Colon (tissue), 2 donors: ENCODE data around the gene NADK2.

Experiments used
- FAIRE-seq: peaks from 2 replicates; lab custom pipeline; 2012; peaks lifted over from hg19 to GRCh38; lab: Jason Lieb, UNC
- donor health status: control.
- donor health status: control.

NADK2 gene

GRCh38 chr5:36161361-36161760, 80.4 kb downstream of the NADK2 start:
- no peak for FAIRE-seq

GRCh38 chr5:36160617-36161016, 81.1 kb downstream of the NADK2 start:
- FAIRE-seq, result no peak

DNA sequence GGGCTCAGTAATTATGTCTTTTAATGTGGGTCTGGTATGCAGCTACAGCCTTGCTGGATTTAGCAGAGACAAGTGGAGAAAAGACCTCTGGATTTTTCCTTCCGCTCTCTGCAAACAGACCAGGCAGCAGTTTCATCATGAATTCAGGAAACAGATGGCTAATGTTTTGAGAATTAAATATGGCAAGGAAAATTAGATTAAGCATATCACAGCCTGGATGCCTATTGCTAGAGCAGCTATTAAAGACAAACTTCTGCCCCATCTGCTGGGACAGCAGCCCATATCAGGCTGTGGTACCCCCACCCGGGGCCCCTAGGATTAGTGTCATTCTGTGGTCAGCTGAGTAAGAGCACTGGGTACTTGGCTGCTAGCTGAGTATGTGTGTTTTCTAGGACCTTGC, 83.6 kb downstream of the NADK2 start:
- no peak for FAIRE-seq

DNA sequence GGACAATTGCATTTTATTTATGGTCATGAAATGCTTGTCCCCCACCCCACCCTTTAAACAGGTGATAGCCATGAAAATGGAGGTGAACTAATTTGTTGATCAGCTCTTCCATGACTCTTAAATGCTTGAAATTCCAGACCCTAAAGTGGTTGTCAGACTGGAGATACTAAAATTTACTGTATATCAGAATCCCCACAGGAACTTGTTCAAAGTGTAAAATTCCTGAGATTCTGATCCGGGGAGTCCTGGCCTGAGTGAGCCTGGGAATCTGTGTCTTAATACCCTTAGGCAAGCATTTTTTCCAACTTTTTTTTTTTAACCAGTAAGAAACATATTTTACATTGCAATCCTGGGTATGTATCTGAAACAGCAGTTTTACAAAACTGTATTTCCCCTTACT, 85.1 kb downstream of the NADK2 start:
- no peak for FAIRE-seq

DNA sequence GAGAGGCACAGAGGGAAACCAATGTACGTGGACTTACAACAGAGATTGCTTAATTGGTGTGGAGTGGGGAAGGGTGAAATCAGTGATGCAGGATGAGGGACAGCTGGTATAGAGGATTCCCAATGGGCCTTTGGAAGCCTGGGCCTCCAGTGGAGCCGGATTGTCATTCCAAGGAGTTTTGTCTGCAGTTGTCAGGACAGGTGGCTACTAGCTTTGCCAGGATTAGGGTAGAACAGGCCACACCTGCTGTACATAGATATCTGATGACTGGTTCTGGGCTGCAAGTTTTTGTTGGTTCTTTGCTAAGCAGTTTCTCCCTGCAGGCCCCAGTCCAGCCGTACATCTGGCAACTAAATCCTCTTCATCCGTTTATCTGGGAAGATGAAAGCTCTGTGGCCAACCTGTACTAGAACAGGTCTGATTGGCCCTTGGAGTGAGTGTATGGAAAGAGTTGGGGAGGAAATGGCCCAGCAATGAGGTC, 85.6 kb downstream of the NADK2 start:
- FAIRE-seq, result no peak

GRCh38 chr5:36155291-36155690, 86.4 kb downstream of the NADK2 start:
- no peak for FAIRE-seq

- FAIRE-seq, result no peak
These were observed 88.0 kb downstream of the NADK2 start for GRCh38 chr5:36153726-36154125.

GRCh38 chr5:36153298-36153677, 88.4 kb downstream of the NADK2 start:
- FAIRE-seq, result no peak

- FAIRE-seq, result no peak
These were observed 89.1 kb downstream of the NADK2 start for GRCh38 chr5:36152324-36153297.

DNA sequence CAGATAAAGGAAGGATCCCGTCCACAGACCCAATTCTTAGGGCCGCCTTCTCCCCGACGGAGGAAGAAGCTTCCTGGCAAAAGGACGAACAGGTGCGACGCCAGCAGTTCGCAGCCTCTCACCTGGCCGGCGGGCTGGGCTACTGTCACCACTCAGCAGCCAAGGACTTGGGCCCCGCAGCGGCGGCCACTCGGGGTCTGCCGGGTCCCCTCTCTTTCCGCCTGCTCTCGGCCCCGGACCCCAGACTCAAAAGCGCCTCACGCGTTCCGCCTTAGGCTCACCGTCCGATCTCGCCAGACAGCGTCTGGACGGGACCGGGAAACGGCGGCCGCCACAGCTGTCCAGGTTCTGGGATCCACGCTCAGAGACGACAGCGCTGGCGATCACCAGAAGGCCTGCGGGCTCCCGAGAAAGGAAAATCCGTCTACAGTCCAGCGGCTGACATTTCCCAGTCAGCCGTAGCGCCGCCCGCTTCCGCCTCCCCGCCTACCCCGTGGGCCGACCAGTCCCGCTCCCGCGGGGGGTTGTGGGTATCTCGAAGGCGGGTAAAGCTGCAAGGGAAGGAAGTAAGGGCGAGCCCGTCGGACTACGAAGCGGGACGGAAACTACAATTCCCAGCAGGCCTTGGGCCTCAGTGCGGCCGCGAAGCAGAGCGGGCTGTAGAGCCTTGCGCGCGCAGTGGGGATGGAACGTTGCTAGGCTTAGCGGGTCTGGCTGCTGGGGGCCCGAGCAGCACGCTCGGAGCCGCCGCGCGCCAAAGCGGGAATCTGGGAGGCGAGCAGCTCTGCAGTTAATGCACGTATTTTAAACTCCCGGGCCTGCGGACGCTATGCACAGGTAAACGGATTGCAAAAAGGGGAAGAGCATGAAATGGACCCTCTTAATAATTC, 90.0 kb downstream of the NADK2 start, which contains the start of the genes LMBRD2 and SKP2:
TSS of gene LMBRD2 (minus strand) at position 454 of the 890 bp plus-strand sequence. CDS start 8,538 bp downstream, outside the sequence.
TSS of gene SKP2 (plus strand) at position 678 of the 890 bp plus-strand sequence. CDS start at position 830, 152 bp downstream.
- FAIRE-seq, result peak; percentile 5

GRCh38 chr5:36150676-36151433, 90.9 kb downstream of the NADK2 start:
- FAIRE-seq, result no peak

GRCh38 chr5:36147681-36148080, 94.0 kb downstream of the NADK2 start:
- FAIRE-seq, result no peak

DNA sequence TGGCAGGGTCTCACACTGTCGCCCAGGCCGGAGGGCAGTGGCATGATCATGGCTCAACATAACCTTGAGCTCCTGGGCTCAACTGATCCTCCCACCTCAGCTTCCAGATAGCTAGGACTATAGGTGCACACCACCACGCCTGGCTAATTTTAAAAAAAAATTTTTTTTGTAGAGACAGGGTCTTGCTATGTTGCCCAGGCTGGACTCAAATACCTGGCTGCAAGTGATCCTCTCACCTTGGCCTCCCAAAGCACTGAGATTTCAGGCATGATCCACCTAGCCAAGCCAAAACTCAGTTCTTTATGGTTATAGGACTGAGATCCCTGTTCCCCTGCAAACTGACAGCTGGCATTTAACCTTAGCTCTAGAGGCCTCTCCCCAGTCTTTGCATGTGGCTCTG, 95.3 kb downstream of the NADK2 start:
- no peak for FAIRE-seq

DNA sequence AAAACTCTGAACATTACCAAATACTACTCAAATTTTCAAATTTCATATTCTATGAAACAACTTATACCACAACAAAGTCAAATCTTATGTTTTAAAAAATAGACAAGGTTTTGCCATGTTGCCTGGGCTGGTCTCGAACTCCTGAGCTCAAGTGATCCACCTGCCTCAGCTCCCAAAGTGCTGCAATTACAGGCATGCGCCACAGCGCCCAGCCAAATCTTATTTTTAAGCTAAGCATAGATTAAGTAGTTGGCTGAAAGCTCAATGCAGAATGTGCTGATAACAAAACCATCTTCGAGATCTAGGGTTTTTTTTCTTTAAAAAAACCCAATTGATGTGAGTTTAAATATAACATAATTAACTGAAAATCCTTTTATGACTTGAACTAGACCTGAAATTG, 96.4 kb downstream of the NADK2 start:
- FAIRE-seq, result no peak
